NK-92 treated with Interleukin-12 subunit alpha and Interleukin-12 subunit beta, amount 100 ng/mL, for 24 hours (cell line): ENCODE data around the gene PANK4.

Source experiments
- DNase-seq: peaks from one replicate; lab custom pipeline; 2025; lab: John Stamatoyannopoulos, UW

The PANK4 gene

DNA sequence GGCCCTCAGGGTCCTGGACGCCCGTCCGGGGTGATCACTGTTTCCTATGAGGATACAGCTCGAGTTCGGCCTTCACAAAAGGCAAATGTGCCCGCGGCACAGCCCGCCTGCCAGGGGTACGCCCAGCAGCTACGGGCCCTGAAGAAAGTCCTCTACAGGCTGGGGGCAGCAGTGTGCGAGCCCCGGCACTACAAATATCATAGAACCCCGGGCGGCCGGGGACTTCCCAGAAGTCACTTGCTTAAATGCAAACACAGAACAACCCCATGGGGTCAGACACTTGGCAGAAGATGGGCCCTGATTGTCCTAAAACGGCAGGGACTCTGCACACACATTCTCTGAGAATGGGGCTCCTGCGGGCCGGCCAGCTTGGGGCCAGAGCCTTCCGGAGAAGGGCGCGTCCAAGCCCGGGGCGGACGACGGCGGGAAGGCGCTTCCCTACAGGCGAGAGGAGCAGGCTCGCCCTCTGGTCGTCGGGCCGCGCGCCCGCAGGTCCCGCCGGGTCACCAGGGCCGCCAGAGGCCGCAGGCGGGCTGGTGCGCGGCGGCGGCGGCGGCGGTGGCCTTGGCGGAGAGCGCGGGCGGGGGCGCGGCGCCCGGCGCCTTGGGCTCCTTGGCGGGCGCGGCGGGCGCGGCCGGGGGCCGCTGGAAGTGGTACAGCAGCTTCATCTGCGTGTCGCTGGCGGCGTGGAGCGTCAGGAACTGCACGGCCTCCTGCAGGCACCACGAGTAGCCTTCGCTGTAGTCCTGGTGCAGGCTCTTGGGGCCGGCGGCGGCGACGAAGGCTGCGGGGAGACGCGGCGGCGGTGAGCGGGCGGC, 2.8 kb upstream of the PANK4 start:
- DNase-seq = no peak

GRCh38 chr1:2528611-2528965, 2.2 kb upstream of the PANK4 start:
- DNase-seq = no peak

- DNase-seq = no peak
Observed at GRCh38 chr1:2528016-2528415, 1.6 kb upstream of the PANK4 start.

GRCh38 chr1:2527556-2527860, 1.1 kb upstream of the PANK4 start:
- DNase-seq = no peak

DNA sequence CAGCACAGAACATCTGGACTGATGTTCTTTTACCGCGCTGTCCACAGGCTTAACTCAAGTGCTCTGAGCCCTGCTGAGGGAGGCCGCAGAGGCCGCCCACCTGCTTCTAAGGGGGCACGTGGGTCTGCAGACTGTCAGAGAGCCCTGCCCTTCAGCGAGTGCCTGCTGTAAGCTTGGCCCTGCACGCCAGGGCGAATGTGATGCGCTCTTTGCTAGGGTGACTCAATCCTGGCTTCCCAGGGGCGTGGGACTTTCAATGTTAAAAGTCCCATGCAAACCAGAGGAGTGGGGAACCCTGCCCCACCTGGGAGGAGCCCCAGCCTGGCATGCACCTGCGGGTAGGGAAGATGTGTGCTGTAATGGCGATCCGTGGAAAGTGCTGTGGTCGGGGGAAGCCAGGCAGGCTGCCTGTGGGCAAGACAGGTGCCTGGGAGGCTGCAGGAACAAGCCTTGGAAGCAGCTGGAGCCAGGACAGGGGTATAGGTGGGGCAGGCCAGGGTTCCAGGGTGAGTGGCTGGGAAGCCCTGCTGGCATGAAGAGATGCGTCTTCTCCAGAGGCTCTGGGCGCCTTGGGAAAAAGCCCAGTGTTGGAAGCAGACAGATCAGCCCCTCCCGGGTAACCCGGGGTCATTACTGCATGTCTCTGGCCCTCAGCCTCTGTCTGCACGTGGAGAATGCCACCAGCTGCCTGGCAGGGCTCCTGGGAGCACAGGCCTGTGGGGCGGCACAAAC, 594 bp upstream of the PANK4 start:
- no peak for DNase-seq

GRCh38 chr1:2525572-2525919, 850 bp downstream of the PANK4 start:
- no peak for DNase-seq

DNA sequence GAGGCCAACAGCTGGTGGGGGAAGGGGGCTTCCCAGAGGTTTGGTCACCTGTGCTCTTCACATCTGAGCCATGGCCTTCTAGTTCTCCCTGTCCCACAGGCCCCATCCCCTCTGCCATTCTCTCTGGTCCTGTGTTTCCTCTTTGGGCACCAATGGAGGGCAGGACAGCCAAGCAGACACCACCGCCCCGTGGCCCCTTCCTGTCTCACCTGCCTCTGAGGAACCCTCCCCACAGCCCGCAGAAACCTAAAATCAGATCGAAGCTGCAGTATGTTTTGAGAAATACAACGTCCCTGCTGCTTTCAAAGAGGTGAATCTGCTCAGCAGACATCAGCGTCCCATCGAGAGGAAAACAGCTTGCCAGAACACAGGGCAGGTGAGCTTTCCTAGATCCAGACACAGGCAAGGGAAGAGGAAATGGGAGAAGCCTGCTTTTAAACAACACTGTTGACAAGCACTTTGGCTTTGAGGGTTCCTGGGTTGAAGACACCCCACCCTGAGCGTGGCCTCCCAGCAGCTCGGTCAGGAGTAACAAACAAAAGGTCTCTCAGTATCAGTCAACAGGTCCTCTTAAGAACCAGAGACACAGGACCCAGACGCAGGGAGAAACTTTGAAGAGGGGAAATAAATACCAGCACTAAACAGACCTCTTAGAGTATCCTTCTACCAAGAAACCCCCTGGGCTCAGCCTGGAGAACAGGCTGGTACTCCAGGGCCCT, 2.3 kb downstream of the PANK4 start:
- DNase-seq = no peak

DNA sequence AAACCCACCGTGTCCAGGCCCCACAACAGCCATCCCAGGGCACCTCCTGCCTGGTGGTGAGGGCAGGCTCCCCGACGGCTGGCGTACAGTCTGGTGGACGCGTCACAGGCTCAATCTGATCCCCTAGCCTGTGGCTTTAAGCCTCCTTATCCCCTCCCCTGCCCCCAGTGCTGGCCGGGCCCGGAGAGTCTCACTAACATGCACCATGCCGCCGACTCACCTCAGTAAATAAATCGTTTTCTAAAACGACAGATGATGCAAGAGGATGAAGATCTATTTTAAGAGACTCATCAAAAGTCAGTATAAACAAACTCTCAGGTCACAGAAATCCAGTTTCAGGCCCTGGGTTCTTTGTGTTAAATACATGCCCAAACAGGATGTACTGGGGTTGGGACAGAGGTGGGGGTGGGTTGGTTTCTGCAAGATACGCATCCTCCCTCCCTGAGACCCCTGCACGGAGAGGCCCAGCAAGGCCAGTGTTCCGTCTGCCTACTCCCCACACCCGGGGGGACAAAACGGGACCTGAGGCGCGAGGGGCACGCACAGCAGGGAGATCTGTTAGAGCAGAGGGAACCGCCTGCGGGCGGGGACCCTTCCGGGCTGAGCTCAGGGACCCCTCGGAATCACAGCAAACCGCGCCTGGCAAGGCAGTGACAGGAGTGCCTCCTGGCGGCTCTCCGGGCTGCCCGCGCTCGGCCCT, 3.1 kb downstream of the PANK4 start:
- no peak for DNase-seq

DNA sequence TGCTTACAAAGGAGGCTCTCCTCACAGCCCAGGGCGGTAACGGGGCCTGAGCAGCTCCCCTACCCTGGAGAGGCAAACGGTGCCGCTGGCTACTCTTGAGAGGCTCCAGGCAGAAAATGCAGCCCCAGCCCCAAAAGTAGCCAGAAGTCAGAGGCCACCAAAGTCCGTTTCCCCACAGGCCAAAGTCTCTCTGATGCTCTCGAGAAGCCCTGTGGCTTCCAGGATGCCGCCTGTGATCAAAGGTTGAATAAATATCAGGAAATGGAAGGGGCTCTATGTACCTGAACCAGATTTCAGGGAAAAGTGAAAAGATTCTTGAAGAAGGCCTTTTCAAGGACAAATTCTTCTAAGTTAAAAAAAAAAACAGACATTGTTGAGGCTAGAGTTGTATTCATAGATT, 4.2 kb downstream of the PANK4 start:
- no peak for DNase-seq

DNA sequence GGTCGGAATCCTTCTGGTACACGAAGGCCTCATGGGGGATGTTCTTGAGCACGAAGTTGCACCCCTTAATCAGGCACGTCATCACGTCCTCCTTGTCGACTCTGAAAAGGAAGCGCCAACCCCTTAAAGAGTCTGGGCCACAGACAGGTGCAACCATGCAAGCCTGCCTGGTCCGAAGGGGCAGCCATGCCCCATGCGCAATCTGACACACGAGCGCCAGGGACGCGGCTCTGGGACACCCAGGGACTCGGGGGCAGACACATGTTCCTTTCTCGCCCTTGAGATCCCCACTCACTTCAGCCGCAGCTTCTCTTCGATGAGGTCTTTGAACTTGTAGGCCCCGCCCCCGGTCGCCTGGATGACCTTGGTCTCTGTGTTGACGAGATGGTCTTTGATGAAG, 5.6 kb downstream of the PANK4 start:
- no peak for DNase-seq

DNA sequence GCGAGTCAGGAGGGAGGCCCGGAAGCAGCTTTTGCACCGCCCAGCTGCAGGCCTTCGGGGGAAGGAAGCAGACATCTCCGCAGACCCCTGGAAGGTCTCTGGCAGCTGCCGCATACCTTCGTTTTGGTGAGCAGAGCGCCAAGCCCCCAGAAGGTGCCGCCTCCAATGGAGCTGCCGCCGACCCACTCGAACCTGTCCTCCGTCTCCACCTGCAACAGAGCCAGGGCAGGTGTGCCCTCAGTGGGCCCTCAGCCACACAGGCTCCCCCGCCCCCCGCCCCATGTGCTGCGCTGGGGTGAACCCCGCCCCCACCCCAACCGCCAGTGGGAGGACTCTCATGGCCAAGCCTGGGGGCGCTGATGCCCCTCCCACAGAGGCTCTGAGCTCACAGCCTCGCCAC, 6.2 kb downstream of the PANK4 start:
- no peak for DNase-seq

- no peak for DNase-seq
Observed at GRCh38 chr1:2519729-2520128, 6.7 kb downstream of the PANK4 start.

DNA sequence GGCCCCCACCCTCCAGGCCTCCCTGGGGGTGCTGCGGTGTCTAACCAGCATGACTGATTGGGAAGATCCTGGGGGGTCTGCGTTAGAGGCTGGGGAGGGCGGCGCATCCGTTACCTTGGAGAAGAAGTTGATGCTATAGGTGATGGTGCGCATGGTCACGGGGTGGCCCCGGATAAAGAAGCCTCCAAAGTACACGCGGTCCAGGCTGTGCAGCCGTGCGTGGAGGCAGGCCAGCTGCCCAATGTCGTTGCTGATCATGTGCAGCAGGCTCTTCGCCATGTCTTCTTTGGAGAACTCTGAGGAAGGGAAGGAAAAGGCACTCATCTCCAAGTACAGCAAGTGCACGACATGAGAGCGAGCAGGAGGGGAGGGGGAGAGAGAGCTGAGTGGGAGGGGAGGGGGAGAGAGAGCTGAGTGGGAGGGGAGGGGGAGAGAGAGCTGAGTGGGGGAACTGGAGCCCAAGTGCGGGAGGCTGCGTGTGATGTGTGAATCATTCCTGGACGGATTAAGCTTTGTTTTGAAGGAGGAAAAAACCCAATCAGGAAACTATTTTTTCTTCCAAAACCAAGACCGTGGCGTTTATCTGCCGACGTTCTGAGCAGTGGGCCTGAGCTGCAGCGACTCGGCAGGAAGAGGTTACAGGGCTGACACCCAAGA, 7.2 kb downstream of the PANK4 start:
- no peak for DNase-seq

GRCh38 chr1:2518528-2518927, 7.9 kb downstream of the PANK4 start:
- DNase-seq = no peak

- no peak for DNase-seq
Observed at GRCh38 chr1:2517966-2518365, 8.4 kb downstream of the PANK4 start.

- no peak for DNase-seq
Observed at GRCh38 chr1:2516946-2517345, 9.4 kb downstream of the PANK4 start.

DNA sequence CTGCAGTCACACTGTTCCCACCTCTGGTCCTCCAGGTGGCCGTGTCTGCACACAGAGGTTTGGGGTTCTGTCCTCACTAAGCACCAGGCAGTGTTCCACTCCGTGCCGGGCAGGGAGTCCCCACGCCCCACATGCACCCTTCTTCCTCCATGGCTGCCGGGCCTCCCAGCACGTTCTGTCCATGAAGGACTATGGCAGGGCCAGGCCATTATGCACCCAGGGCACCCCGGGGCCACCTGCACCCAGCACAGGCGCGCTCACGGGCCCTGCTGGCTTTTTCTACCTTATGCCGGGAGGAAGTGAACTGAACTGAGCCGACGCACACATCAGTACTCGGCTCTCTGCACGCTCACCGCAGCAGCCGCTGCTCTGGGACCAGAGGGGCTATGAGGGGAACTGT, 10.3 kb downstream of the PANK4 start:
- no peak for DNase-seq

DNA sequence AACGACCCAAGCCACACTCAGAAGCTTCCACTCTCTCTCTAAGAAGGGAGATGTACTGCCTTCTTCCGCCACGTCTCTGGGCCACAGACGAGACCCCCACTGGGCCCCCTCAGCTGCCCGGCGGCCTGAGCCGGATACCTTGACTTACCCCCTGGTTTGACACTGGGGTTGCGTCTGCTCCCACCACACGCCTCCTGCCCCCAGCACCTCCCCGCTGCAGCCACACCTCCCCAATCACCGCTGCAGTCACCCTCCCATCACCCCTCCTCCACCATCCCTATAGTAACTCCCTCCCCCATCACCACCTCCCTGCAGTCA, 10.7 kb downstream of the PANK4 start:
- DNase-seq = no peak

DNA sequence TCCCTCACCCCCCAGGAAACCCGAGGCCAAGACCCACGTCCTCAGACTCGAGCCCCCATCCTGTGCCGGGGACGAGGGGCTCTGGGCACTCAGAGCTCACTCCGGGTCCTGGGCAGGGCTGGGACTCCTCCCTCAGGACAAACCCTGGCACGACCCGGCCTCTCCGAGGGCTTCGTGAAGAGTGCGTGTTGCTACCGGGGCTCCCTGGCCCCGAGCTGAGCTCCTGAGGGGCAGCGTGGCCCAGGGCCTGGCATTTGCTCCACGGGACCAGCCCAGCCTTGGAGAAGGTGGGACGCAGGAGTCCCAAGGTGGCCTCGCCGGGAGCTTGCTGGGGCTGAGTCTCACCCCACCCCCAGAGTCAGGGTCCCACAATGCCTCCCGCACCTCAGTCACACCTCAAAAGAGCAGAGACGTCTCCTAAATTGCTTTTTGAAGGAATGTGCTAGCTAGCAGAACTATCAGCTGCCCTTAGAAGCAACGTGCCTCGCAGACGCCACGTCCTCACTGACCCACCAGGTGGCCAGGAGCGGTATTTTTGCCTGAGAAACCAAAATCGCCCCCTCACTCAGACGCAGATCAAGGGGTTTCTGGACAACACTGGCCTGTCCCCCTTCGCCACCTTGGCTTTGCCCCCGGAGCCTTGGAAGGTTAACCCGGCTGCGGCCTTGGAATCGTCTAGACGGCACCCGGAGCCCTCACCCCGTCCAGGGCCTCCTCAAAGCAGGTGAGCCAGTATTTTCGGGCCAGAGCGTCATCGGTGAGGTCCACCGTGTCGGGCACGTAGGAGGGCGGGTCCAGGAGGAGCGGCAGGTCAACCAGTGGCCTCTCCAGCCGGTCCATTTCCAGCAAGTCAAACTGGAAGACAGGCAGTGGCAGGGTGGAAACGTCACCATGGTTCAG, 11.3 kb downstream of the PANK4 start:
- DNase-seq = no peak

DNA sequence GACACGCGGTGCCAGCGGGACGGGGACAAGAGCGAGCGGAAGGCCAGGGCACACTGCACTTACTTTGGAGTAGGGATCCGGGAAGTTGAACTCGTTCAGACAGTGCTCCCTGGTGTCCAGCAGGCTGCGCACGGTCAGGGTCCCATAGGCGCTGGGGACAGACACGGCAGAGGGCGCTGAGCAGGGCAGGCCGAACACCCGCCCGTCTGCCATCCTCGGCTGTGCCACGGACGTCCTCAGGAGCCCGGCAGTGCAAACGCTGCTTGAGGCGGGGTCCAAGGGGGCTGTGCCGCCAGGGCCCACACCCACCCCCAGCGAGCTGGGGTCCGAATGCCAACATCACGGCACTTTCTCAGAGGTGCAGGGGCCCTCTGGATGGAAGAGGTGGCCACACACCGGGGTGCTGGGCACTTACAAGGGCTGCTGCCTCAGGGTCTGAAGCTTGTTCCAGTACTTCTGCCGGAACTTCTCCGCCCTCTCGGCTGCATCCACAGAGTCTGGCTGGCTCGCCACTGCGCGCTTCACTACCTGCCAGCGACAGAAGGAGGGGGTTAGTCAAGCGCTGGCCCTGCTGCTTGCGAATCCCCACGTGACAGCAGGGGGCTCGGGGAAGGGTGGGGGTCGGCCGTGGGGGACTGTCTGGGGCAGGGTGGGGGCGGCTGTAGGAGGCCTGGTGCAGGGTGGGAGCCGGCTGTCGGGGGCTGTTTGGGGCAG, 12.3 kb downstream of the PANK4 start:
- no peak for DNase-seq
